ENCODE measurements around the gene AIPL1.

DNA sequence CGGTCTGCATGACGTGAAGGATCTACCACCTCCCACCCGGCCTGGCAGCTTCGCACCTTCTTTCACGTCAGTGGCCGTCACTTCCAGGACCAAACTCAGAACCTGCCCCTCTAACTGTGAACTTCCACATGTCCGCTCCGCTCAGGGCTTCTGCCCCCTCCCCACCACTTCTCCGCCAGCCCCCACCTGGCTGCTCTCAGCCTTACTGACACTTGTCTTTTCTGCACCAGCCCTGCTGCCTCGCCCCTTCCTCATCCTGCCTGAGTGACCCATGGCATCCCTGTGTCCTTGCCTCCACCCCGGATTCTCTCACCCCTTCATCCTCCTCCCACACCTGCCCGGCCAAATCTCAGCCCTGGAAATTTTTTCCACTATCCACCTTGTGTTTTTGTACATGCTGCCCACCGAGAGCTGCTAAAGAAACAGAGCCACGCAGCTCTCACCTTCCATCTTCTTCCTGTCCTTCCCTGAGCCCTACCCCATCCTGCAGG, 23.6 kb upstream of the AIPL1 start:
- TF ChIP-seq, protein P1, sequence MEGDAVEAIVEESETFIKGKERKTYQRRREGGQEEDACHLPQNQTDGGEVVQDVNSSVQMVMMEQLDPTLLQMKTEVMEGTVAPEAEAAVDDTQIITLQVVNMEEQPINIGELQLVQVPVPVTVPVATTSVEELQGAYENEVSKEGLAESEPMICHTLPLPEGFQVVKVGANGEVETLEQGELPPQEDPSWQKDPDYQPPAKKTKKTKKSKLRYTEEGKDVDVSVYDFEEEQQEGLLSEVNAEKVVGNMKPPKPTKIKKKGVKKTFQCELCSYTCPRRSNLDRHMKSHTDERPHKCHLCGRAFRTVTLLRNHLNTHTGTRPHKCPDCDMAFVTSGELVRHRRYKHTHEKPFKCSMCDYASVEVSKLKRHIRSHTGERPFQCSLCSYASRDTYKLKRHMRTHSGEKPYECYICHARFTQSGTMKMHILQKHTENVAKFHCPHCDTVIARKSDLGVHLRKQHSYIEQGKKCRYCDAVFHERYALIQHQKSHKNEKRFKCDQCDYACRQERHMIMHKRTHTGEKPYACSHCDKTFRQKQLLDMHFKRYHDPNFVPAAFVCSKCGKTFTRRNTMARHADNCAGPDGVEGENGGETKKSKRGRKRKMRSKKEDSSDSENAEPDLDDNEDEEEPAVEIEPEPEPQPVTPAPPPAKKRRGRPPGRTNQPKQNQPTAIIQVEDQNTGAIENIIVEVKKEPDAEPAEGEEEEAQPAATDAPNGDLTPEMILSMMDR (IDR thresholded peaks at IDR 0.05): no peak
- TF ChIP-seq ZFX (IDR thresholded peaks at IDR 0.05; ENCODE audit: borderline replicate concordance): no peak

Data from 22Rv1 (cell line).